Spleen (tissue), 13 donors: Measurements from ENCODE around the gene OTX2. TPM values are rescaled to one million over a fixed set of nuclear protein-coding genes. Genes with fewer than 3 reads are reported as not detected.

Experiments
- DNase-seq: peaks from one replicate; pipeline ENCODE4 v3.0.0-alpha.2; 2020
- H3K27ac ChIP-seq, 8 donors: fragments of 200-600 bp; sonication (generic) in 7 of 8; 1 replicate in 4 of 8; 2 replicates in 4 of 8; pipeline versions ENCODE4 v1.5.0 to v1.8.0; 2016 to 2021; ENCODE audit warnings: inconsistent platforms in 4 of 8, mild to moderate bottlenecking in 4 of 8, moderate library complexity in 1 of 8
- H3K27me3 ChIP-seq, 7 donors: fragments of 200-600 bp; sonication (generic) in 6 of 7; replicated peaks in 1 of 7; 1 replicate in 4 of 7; 2 replicates in 3 of 7; pipeline versions ENCODE4 v1.5.0 to v1.8.0; 2016 to 2021; ENCODE audit warnings: inconsistent platforms in 3 of 7, mild to moderate bottlenecking in 1 of 7
- H3K36me3 ChIP-seq, 6 donors: fragments of 200-600 bp; sonication (generic) in 5 of 6; 1 replicate in 4 of 6; 2 replicates in 2 of 6; pipeline versions ENCODE4 v1.5.0 to v1.8.0; 2016 to 2021; ENCODE audit warnings: inconsistent platforms in 2 of 6
- H3K4me1 ChIP-seq, 6 donors: fragments of 200-600 bp; sonication (generic) in 5 of 6; 1 replicate in 3 of 6; 2 replicates in 3 of 6; pipeline versions ENCODE4 v1.5.0 to v1.8.0; 2016 to 2021; ENCODE audit warnings: inconsistent platforms in 3 of 6
- H3K4me3 ChIP-seq, 8 donors: fragments of 200-600 bp; sonication (generic) in 7 of 8; 1 replicate in 4 of 8; 2 replicates in 4 of 8; pipeline versions ENCODE4 v1.5.0 to v1.8.0; 2016 to 2021; ENCODE audit warnings: inconsistent platforms in 4 of 8, mild to moderate bottlenecking in 4 of 8, moderate library complexity in 2 of 8
- H3K9me3 ChIP-seq, 8 donors: fragments of 200-600 bp; sonication (generic) in 7 of 8; 1 replicate in 4 of 8; 2 replicates in 4 of 8; pipeline versions ENCODE4 v1.5.0 to v1.8.0; 2016 to 2021; ENCODE audit warnings: inconsistent platforms in 4 of 8
- POLR2A ChIP-seq, 3 donors: fragments of 450-650 bp; IDR thresholded peaks; one replicate each; pipeline ENCODE4 v1.5.1; 2017; ENCODE audit warnings: antibody characterized with exemption in 3 of 3, mild to moderate bottlenecking in 1 of 3
- POLR2AphosphoS5 ChIP-seq, 3 donors: sonication (generic); formaldehyde crosslinking; IDR thresholded peaks; one replicate each; pipeline ENCODE4 v1.5.1; 2017; ENCODE audit warnings: antibody characterized with exemption in 3 of 3
- WGBS, 5 donors: extraction: QIAGEN DNeasy Blood & Tissue Kit in 3 of 5; methylation state at CpG; one replicate each; pipeline versions ENCODE4 v1.1.5 to v1.1.7; 2013 to 2018; 5-methylcytosine and 5-hydroxymethylcytosine counted together
- intact Hi-C: fragments of 100-400 bp; cut with DNase I; formaldehyde crosslinking; loops from one replicate; pipeline ENCODE4 v1.15.0; 2023; ENCODE audit warnings: low total_unique reads
- long read RNA-seq, 2 donors: transcript quantifications; one replicate each; lab custom pipeline, GENCODE V29; 2026
- polyA plus RNA-seq, 3 donors: library from polyadenylated mRNA; stranded (reverse); fragments of 200-250 nt; gene quantifications; one replicate each; pipeline ENCODE4 v1.2.1, GENCODE V29; 2013
- total RNA-seq, 7 donors: library from RNA; depleted of rRNA in 3 of 7; stranded (reverse); fragments of >200 nt in 3 of 7; fragmentation: NEBNext Ultra II Directional in 4 of 7; extraction: Animal tissue kit (Norgen Biotek cat#: 25700) in 4 of 7; gene quantifications; one replicate each; pipeline versions ENCODE4 v1.1.0 to v1.2.1, GENCODE V29; 2016 to 2021
- TF ChIP-seq, protein P1 (sequence below), 11 experiments: fragments of 200-600 bp in 7 of 11; fragments of 450-650 bp in 4 of 11; sonication (generic) in 4 of 11; IDR thresholded peaks in 8 of 11; conservative IDR thresholded peaks in 3 of 11; 1 replicate in 7 of 11; 2 replicates in 4 of 11; pipeline versions ENCODE4 v1.4.0 to v1.8.0; 2016 to 2021; ENCODE audit warnings: antibody characterized with exemption in 11 of 11, inconsistent platforms in 4 of 11, mild to moderate bottlenecking in 1 of 11
- donor health status: healthy with polysubstance abuse.
- donor health status: DM: no; HTN: no; CAD: no; lungs with moderate emphysema.
- donor health status: DM: no; HTN: no; CAD: no.
- donor health status: Bipolar disorder and iron deficiency.
- donor health status: healthy.
- donor health status: DM: no; HTN: no; CAD: no.
- donor health status: DM: yes; HTN: yes; CAD: no.

Gene OTX2
- total RNA-seq, result not detected
- polyA plus RNA-seq, result not detected
- long read RNA-seq, donor 1, result 0 reads
- long read RNA-seq, donor 2, result 0 reads

DNA sequence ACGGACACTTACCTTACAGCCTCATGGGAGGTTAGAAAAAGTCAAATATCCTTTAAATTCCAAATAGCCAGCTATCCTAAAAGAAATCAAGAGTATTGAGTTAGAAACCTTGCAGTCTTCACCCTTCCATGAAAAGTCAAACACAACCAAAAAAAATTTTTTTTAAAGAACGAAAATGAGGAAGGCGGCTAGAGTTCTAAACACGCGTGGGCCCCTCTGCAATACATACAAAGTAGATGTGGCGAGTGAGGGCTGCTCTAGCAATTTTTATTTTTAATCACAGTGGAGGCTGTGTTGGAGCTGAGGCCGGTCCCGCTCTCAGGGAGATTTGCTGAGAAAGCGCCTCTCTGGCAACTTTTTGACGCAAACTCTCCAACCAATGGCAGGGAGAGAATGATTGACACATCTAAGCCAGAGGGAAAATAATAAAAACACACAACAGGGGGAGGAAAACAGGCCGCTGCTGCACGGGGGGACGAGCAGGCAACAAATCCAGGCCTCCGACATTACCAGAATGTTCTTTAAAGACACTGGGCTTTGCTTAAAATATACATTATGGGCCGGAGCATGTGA, at the start of gene OTX2:
OTX2 (minus strand) TSS at position 333 of the 573 bp plus-strand sequence. CDS start 5,023 bp downstream, outside the sequence.
- no peaks in the 10 kb centered on the region for H3K36me3 ChIP-seq
- peaks cover 0 to 13% (median 0%) of the 10 kb centered on the region in 8 donors for H3K9me3 ChIP-seq
- TF ChIP-seq POLR2A (IDR thresholded peaks at IDR 0.05) (no peak), POLR2AphosphoS5 (IDR thresholded peaks at IDR 0.05) (no peak)
- TF ChIP-seq, protein P1, sequence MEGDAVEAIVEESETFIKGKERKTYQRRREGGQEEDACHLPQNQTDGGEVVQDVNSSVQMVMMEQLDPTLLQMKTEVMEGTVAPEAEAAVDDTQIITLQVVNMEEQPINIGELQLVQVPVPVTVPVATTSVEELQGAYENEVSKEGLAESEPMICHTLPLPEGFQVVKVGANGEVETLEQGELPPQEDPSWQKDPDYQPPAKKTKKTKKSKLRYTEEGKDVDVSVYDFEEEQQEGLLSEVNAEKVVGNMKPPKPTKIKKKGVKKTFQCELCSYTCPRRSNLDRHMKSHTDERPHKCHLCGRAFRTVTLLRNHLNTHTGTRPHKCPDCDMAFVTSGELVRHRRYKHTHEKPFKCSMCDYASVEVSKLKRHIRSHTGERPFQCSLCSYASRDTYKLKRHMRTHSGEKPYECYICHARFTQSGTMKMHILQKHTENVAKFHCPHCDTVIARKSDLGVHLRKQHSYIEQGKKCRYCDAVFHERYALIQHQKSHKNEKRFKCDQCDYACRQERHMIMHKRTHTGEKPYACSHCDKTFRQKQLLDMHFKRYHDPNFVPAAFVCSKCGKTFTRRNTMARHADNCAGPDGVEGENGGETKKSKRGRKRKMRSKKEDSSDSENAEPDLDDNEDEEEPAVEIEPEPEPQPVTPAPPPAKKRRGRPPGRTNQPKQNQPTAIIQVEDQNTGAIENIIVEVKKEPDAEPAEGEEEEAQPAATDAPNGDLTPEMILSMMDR (IDR thresholded peaks at IDR 0.05 in 8 of 11, conservative IDR thresholded peaks at IDR 0.05 in 3 of 11), result no peak
- H3K4me3 ChIP-seq, result peak within 1 kb of the TSS in 1 of 8 donors; percentile 40
- no peak within 1 kb of the TSS for H3K27ac ChIP-seq
- 11 to 15% (median 14%) methylated on average over 15 of the region's 15 CpGs for WGBS, 5 donors
- DNase-seq, result no peak
- peaks cover 0 to 26% (median 16%) of the 10 kb centered on the region in 6 donors for H3K4me1 ChIP-seq
- intact Hi-C loops, result no loop called here
- H3K27me3 ChIP-seq, result peaks cover 7 to 100% (median 97%) of the 10 kb centered on the region in 7 donors

DNA sequence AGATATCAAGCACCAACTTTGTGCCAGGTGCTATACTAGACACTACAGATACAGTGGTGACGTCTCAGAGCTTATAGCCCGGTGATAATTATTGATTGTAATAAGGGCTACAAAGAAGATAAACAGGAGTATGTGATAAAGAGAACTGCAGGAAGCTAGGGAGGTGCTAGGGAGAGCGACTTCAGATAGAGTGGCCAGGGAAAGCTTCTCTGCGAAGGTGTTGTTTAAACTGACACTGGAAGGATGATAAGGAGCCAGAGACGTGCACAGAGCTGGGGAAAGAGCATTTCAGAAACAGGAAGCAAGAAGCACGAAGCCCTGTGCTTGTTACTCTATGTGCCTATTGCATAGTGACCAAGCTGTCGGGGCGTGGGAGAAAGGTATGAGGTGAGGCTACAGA, 48.1 kb upstream of the OTX2 start:
- Histone ChIP-seq H3K27ac (no peak overlapping the region), H3K36me3 (no peaks in the 10 kb centered on the region), H3K27me3 (peaks cover 0 to 73% (median 6%) of the 10 kb centered on the region in 7 donors), H3K4me3 (no peak overlapping the region), H3K9me3 (no peaks in the 10 kb centered on the region), H3K4me1 (no peaks in the 10 kb centered on the region)
- intact Hi-C loops, result no loop called here
- WGBS, 5 donors, result 20 to 31% (median 26%) methylated on average over 8 of the region's 8 CpGs
- no peak for DNase-seq
- TF ChIP-seq POLR2A (IDR thresholded peaks at IDR 0.05) (no peak), POLR2AphosphoS5 (IDR thresholded peaks at IDR 0.05) (no peak)
- TF ChIP-seq, protein P1 (IDR thresholded peaks at IDR 0.05 in 8 of 11, conservative IDR thresholded peaks at IDR 0.05 in 3 of 11), result no peak

DNA sequence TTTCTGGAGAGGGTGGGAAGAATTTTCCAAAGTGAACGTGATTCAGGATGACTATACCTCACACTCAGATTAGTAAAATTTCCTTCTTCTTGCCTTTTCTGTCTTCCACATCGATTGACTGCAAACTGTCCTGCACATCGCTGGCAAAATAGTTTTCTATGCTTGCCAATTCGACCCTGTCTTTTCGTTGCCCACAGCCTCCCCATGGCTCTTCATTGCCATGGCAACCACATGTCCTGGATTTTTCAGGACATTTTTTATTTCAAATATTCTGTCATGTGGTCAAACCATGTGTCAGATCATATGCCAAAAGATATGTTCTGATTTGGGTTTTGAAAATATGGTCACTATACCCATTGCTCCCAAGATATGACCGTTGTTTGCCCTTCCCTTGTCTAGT, 46.9 kb upstream of the OTX2 start:
- no peak for DNase-seq
- H3K4me1 ChIP-seq, result no peaks in the 10 kb centered on the region
- H3K36me3 ChIP-seq, result no peaks in the 10 kb centered on the region
- WGBS, 5 donors, result 67 to 88% (median 74%) methylated on average over 6 of the region's 6 CpGs
- intact Hi-C loops, result no loop called here
- no peak overlapping the region for H3K4me3 ChIP-seq
- no peaks in the 10 kb centered on the region for H3K9me3 ChIP-seq
- no peak for TF ChIP-seq POLR2A (IDR thresholded peaks at IDR 0.05)
- TF ChIP-seq POLR2AphosphoS5 (IDR thresholded peaks at IDR 0.05), result no peak
- TF ChIP-seq, protein P1 (IDR thresholded peaks at IDR 0.05 in 8 of 11, conservative IDR thresholded peaks at IDR 0.05 in 3 of 11), result no peak
- peaks cover 0 to 74% (median 6%) of the 10 kb centered on the region in 7 donors for H3K27me3 ChIP-seq
- no peak overlapping the region for H3K27ac ChIP-seq

DNA sequence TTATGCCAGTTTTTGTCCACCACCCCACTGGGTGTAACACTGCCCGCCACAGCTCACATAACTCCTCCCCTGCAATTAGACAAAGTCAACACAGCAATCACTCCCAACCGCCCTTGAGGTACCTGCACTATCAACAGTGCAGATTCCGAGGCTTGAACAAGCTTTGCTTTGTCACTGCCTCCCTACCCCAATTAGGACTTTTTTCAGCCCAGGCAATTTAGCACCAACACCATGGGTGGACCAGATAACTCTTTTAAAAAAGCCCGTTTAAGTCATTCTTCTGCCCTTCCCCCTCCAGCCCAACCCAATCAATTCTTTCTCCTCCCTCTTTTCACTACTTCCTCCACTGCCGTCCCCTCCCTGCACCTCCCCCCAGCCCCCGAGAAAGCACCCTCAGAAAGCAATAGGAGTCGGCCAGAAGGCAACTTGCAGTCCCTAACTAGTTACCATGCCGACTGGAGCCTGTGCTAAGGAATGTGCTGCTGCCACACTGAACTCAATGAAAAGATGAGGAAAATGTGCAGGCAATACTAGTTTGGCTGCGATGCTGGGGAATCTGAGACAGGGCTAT, 45.7 kb upstream of the OTX2 start:
- 2 to 5% (median 5%) methylated on average over 9 of the region's 9 CpGs for WGBS, 5 donors

More for the DNA sequence above, 45.7 kb upstream of the OTX2 start:
- Histone ChIP-seq H3K27ac (no peak overlapping the region), H3K4me3 (no peak overlapping the region), H3K36me3 (no peaks in the 10 kb centered on the region), H3K4me1 (no peaks in the 10 kb centered on the region), H3K27me3 (peaks cover 0 to 64% (median 6%) of the 10 kb centered on the region in 7 donors), H3K9me3 (no peaks in the 10 kb centered on the region)
- TF ChIP-seq, protein P1 (IDR thresholded peaks at IDR 0.05 in 8 of 11, conservative IDR thresholded peaks at IDR 0.05 in 3 of 11), result no peak
- TF ChIP-seq POLR2A (IDR thresholded peaks at IDR 0.05) (no peak), POLR2AphosphoS5 (IDR thresholded peaks at IDR 0.05) (no peak)
- no peak for DNase-seq
- intact Hi-C loops, result no loop called here
